Stomach smooth muscle (tissue), 2 donors: ENCODE results near the gene ZNF783.
"Not testable (repeated sequence)": the region's sequence is repeated elsewhere in the genome, so short reads cannot be mapped to it uniquely, and the experiment has no call there.

ENCODE experiments used
- H3K27ac ChIP-seq: one replicate; pipeline ENCODE4 v1.7.0; 2013; ENCODE audit warnings: mild to moderate bottlenecking, low read length, inconsistent platforms
- H3K27me3 ChIP-seq, 2 donors: one replicate each; pipeline ENCODE4 v1.7.0; 2013; ENCODE audit warnings: low read length in 2 of 2; ENCODE audit not compliant: insufficient read depth in 2 of 2, control insufficient read depth in 1 of 2
- H3K36me3 ChIP-seq, 2 donors: one replicate each; pipeline ENCODE4 v1.7.0; 2013; ENCODE audit warnings: low read length in 2 of 2; ENCODE audit not compliant: control insufficient read depth in 2 of 2, insufficient read depth in 2 of 2
- H3K4me1 ChIP-seq: one replicate; pipeline ENCODE4 v1.7.0; 2013; ENCODE audit warnings: low read length; ENCODE audit not compliant: control insufficient read depth, insufficient read depth
- H3K4me3 ChIP-seq, 2 donors: one replicate each; pipeline ENCODE4 v1.7.0; 2013; ENCODE audit warnings: low read length in 2 of 2
- H3K9ac ChIP-seq, 2 donors: one replicate each; pipeline ENCODE4 v1.7.0; 2013; ENCODE audit warnings: low read length in 2 of 2, mild to moderate bottlenecking in 1 of 2
- H3K9me3 ChIP-seq, 2 donors: one replicate each; pipeline ENCODE4 v1.7.0; 2013; ENCODE audit warnings: low read length in 2 of 2; ENCODE audit not compliant: control insufficient read depth in 2 of 2
- donor health status: healthy.
- donor health status: Pancreatic carcinoma.

ZNF783 gene

GRCh38 chr7:149240637-149241036, 21.4 kb upstream of the ZNF783 start:
- peaks cover 14% of the 10 kb centered on the region for H3K4me1 ChIP-seq
- no peaks in the 10 kb centered on the region for H3K27me3 ChIP-seq
- H3K4me3 ChIP-seq: peak overlapping the region; percentile 94
- H3K27ac ChIP-seq: no peak overlapping the region
- H3K9ac ChIP-seq: peak overlapping the region; percentile 37 to 89
- H3K36me3 ChIP-seq: no peaks in the 10 kb centered on the region
- H3K9me3 ChIP-seq: no peaks in the 10 kb centered on the region

- Histone ChIP-seq H3K27ac (no peak overlapping the region), H3K27me3 (no peaks in the 10 kb centered on the region), H3K4me1 (peaks cover 14% of the 10 kb centered on the region), H3K36me3 (no peaks in the 10 kb centered on the region), H3K9me3 (no peaks in the 10 kb centered on the region), H3K4me3 (no peak overlapping the region), H3K9ac (no peak overlapping the region)
Observed at GRCh38 chr7:149241696-149242095, 20.3 kb upstream of the ZNF783 start.

GRCh38 chr7:149245244-149245643, 16.8 kb upstream of the ZNF783 start:
- Histone ChIP-seq H3K27ac (no peak overlapping the region), H3K4me3 (no peak overlapping the region), H3K9ac (no peak overlapping the region), H3K4me1 (peaks cover 7% of the 10 kb centered on the region), H3K36me3 (no peaks in the 10 kb centered on the region), H3K9me3 (no peaks in the 10 kb centered on the region), H3K27me3 (no peaks in the 10 kb centered on the region)

- peaks cover 2% of the 10 kb centered on the region for H3K4me1 ChIP-seq
- H3K27me3 ChIP-seq: no peaks in the 10 kb centered on the region
- no peak overlapping the region for H3K27ac ChIP-seq
- no peak overlapping the region for H3K9ac ChIP-seq
- peaks cover 4% of the 10 kb centered on the region in 2 donors for H3K36me3 ChIP-seq
- H3K9me3 ChIP-seq: no peaks in the 10 kb centered on the region
- no peak overlapping the region for H3K4me3 ChIP-seq
Observed at GRCh38 chr7:149245744-149246143, 16.3 kb upstream of the ZNF783 start.

GRCh38 chr7:149248777-149249176, 13.2 kb upstream of the ZNF783 start:
- no peak overlapping the region for H3K4me3 ChIP-seq
- no peaks in the 10 kb centered on the region for H3K9me3 ChIP-seq

GRCh38 chr7:149250151-149250550, 11.8 kb upstream of the ZNF783 start:
- H3K4me1 ChIP-seq, H3K27ac ChIP-seq, H3K9me3 ChIP-seq, H3K4me3 ChIP-seq, H3K27me3 ChIP-seq, H3K9ac ChIP-seq: not testable (repeated sequence)
- peaks cover 31 to 34% of the 10 kb centered on the region in 2 donors for H3K36me3 ChIP-seq

More at GRCh38 chr7:149248777-149249176, 13.2 kb upstream of the ZNF783 start:
- H3K9ac ChIP-seq: no peak overlapping the region
- no peaks in the 10 kb centered on the region for H3K27me3 ChIP-seq
- no peak overlapping the region for H3K27ac ChIP-seq
- no peaks in the 10 kb centered on the region for H3K4me1 ChIP-seq
- peaks cover 21 to 23% of the 10 kb centered on the region in 2 donors for H3K36me3 ChIP-seq

GRCh38 chr7:149251518-149251917, 10.5 kb upstream of the ZNF783 start:
- H3K27ac ChIP-seq, H3K4me3 ChIP-seq: not testable (repeated sequence)
- peaks cover 36% of the 10 kb centered on the region in 2 donors for H3K36me3 ChIP-seq

GRCh38 chr7:149252378-149252777, 9.6 kb upstream of the ZNF783 start:
- H3K9ac ChIP-seq: no peak overlapping the region
- H3K27ac ChIP-seq: no peak overlapping the region
- H3K27me3 ChIP-seq: no peaks in the 10 kb centered on the region
- H3K4me3 ChIP-seq: no peak overlapping the region
- peaks cover 36 to 38% of the 10 kb centered on the region in 2 donors for H3K36me3 ChIP-seq
- H3K4me1 ChIP-seq: no peaks in the 10 kb centered on the region
- H3K9me3 ChIP-seq: no peaks in the 10 kb centered on the region

More at GRCh38 chr7:149251518-149251917, 10.5 kb upstream of the ZNF783 start:
- not testable (repeated sequence) for H3K27me3 ChIP-seq, H3K4me1 ChIP-seq, H3K9me3 ChIP-seq, H3K9ac ChIP-seq

GRCh38 chr7:149253665-149254064, 8.3 kb upstream of the ZNF783 start:
- Histone ChIP-seq H3K27ac (no peak overlapping the region), H3K9ac (no peak overlapping the region), H3K4me1 (no peaks in the 10 kb centered on the region), H3K27me3 (no peaks in the 10 kb centered on the region), H3K36me3 (peaks cover 36 to 38% of the 10 kb centered on the region in 2 donors), H3K9me3 (no peaks in the 10 kb centered on the region), H3K4me3 (no peak overlapping the region)

GRCh38 chr7:149254181-149254858, 7.7 kb upstream of the ZNF783 start:
- Histone ChIP-seq H3K9me3 (no peaks in the 10 kb centered on the region), H3K27ac (no peak overlapping the region), H3K4me1 (no peaks in the 10 kb centered on the region), H3K27me3 (no peaks in the 10 kb centered on the region), H3K36me3 (peaks cover 36 to 38% of the 10 kb centered on the region in 2 donors), H3K9ac (no peak overlapping the region), H3K4me3 (no peak overlapping the region)

- Histone ChIP-seq H3K9me3 (no peaks in the 10 kb centered on the region), H3K9ac (no peak overlapping the region), H3K4me3 (no peak overlapping the region), H3K27ac (no peak overlapping the region), H3K27me3 (no peaks in the 10 kb centered on the region), H3K36me3 (peaks cover 36 to 38% of the 10 kb centered on the region in 2 donors), H3K4me1 (no peaks in the 10 kb centered on the region)
Observed at GRCh38 chr7:149255174-149255573, 6.8 kb upstream of the ZNF783 start.
